ENCODE measurements around the gene CEP85L. TPM values are rescaled to one million over a fixed set of nuclear protein-coding genes. Genes with fewer than 3 reads are reported as not detected.

CEP85L gene
- total and polyA plus RNA-seq, 10 of the 15 experiments (the other 5 are each of a cell fraction or from before 2014, with no cell fraction given): 1.8 to 10.9 (median 7.1) TPM

DNA sequence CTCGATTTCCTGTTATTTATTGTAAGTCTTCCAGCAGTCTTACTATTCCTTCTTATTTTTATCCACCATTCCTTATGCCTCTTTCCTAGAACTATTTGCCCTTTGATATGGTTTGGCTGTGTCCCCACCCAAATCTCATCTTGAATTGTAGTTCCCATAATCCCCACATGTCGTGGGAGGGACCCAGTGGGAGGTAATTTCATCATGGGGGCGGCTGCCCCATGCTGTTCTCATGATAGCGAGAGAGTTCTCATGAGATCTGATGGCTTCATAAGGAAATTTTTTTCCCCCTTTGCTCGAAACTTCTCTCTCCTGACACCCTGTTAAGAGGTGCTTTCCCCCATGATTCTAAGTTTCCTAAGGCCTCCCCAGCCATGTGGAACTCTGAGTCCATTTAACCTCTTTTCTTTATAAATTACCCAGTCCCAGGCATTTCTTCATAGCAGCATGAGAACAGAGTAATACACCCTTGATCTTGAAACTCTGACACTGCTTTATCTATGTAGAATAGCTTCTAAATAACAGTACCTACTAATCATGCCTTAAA is 54.5 kb downstream of the CEP85L start (continued):
- TF ChIP-seq, protein P1, sequence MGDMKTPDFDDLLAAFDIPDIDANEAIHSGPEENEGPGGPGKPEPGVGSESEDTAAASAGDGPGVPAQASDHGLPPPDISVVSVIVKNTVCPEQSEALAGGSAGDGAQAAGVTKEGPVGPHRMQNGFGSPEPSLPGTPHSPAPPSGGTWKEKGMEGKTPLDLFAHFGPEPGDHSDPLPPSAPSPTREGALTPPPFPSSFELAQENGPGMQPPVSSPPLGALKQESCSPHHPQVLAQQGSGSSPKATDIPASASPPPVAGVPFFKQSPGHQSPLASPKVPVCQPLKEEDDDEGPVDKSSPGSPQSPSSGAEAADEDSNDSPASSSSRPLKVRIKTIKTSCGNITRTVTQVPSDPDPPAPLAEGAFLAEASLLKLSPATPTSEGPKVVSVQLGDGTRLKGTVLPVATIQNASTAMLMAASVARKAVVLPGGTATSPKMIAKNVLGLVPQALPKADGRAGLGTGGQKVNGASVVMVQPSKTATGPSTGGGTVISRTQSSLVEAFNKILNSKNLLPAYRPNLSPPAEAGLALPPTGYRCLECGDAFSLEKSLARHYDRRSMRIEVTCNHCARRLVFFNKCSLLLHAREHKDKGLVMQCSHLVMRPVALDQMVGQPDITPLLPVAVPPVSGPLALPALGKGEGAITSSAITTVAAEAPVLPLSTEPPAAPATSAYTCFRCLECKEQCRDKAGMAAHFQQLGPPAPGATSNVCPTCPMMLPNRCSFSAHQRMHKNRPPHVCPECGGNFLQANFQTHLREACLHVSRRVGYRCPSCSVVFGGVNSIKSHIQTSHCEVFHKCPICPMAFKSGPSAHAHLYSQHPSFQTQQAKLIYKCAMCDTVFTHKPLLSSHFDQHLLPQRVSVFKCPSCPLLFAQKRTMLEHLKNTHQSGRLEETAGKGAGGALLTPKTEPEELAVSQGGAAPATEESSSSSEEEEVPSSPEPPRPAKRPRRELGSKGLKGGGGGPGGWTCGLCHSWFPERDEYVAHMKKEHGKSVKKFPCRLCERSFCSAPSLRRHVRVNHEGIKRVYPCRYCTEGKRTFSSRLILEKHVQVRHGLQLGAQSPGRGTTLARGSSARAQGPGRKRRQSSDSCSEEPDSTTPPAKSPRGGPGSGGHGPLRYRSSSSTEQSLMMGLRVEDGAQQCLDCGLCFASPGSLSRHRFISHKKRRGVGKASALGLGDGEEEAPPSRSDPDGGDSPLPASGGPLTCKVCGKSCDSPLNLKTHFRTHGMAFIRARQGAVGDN (IDR thresholded peaks at IDR 0.05): no peak
- TF ChIP-seq, protein P2, sequence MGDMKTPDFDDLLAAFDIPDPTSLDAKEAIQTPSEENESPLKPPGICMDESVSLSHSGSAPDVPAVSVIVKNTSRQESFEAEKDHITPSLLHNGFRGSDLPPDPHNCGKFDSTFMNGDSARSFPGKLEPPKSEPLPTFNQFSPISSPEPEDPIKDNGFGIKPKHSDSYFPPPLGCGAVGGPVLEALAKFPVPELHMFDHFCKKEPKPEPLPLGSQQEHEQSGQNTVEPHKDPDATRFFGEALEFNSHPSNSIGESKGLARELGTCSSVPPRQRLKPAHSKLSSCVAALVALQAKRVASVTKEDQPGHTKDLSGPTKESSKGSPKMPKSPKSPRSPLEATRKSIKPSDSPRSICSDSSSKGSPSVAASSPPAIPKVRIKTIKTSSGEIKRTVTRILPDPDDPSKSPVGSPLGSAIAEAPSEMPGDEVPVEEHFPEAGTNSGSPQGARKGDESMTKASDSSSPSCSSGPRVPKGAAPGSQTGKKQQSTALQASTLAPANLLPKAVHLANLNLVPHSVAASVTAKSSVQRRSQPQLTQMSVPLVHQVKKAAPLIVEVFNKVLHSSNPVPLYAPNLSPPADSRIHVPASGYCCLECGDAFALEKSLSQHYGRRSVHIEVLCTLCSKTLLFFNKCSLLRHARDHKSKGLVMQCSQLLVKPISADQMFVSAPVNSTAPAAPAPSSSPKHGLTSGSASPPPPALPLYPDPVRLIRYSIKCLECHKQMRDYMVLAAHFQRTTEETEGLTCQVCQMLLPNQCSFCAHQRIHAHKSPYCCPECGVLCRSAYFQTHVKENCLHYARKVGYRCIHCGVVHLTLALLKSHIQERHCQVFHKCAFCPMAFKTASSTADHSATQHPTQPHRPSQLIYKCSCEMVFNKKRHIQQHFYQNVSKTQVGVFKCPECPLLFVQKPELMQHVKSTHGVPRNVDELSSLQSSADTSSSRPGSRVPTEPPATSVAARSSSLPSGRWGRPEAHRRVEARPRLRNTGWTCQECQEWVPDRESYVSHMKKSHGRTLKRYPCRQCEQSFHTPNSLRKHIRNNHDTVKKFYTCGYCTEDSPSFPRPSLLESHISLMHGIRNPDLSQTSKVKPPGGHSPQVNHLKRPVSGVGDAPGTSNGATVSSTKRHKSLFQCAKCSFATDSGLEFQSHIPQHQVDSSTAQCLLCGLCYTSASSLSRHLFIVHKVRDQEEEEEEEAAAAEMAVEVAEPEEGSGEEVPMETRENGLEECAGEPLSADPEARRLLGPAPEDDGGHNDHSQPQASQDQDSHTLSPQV (IDR thresholded peaks at IDR 0.05): no peak
- TF ChIP-seq, protein P3, sequence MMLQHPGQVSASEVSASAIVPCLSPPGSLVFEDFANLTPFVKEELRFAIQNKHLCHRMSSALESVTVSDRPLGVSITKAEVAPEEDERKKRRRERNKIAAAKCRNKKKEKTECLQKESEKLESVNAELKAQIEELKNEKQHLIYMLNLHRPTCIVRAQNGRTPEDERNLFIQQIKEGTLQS (IDR thresholded peaks at IDR 0.05; ENCODE audit: borderline replicate concordance, extremely low read depth, low read depth, low read length): no peak

Data from GM12878 (cell line).